IMR-90 (cell line): Measurements from ENCODE around the gene ATP8B4. TPM values are rescaled to one million over a fixed set of nuclear protein-coding genes. Genes with fewer than 3 reads are reported as not detected.

ENCODE experiments used
- ATAC-seq: fragments of 200-7000 bp; cut with Tn5 transposase; 2 replicates; pipeline ENCODE4 v1.9.1; 2020; ENCODE audit warnings: low read depth, mild to moderate bottlenecking, moderate library complexity
- BruUV-seq: library from RNA; stranded (reverse); fragments of 400-500 nt; replicated peaks from 2 replicates; lab custom pipeline; 2021; lab: Mats Ljungman, UMichigan
- CTCF ChIA-PET: fragments of 300-600 bp; formaldehyde crosslinking; extraction: SDS; loops from one replicate; lab custom pipeline; 2021; ENCODE audit warnings: antibody characterized with exemption; lab: Yijun Ruan, JAX
- POLR2A ChIA-PET: fragments of 300-600 bp; sonication (Branson Sonifier 250); formaldehyde crosslinking; loops from one replicate; lab custom pipeline; 2022; ENCODE audit warnings: antibody characterized with exemption; ENCODE audit not compliant: unreplicated experiment; lab: Charles Lee
- DNase-seq: peaks from one replicate; pipeline ENCODE4 v3.0.0; 2013
- H2AFZ ChIP-seq: replicated peaks from 2 replicates; pipeline ENCODE3; 2013; ENCODE audit warnings: low read length, mild to moderate bottlenecking; ENCODE audit not compliant: poor library complexity
- H2AK5ac ChIP-seq: 2 replicates; pipeline ENCODE4 v1.6.1; 2013; ENCODE audit warnings: low read depth, low read length, inconsistent platforms
- H2AK9ac ChIP-seq: replicated peaks from 2 replicates; pipeline ENCODE3; 2013; ENCODE audit warnings: mild to moderate bottlenecking, low read depth, low read length, moderate library complexity; ENCODE audit not compliant: poor library complexity
- H2BK120ac ChIP-seq: 2 replicates; pipeline ENCODE4 v1.6.1; 2013; ENCODE audit warnings: low read depth, low read length, inconsistent platforms
- H2BK15ac ChIP-seq: 3 replicates; pipeline ENCODE4 v1.6.1; 2013; ENCODE audit warnings: low read depth, low read length, inconsistent platforms
- H2BK20ac ChIP-seq: 2 replicates; pipeline ENCODE4 v1.6.1; 2013; ENCODE audit warnings: low read depth, mild to moderate bottlenecking, inconsistent platforms, low read length, moderate library complexity
- H2BK5ac ChIP-seq: 2 replicates; pipeline ENCODE4 v1.6.1; 2013; ENCODE audit warnings: mild to moderate bottlenecking, low read depth, low read length, inconsistent platforms; ENCODE audit not compliant: poor library complexity, severe bottlenecking
- H3K14ac ChIP-seq: replicated peaks from 2 replicates; pipeline ENCODE4 v1.6.1; 2013; ENCODE audit warnings: low read depth, low read length, inconsistent platforms
- H3K18ac ChIP-seq: 2 replicates; pipeline ENCODE4 v1.6.1; 2013; ENCODE audit warnings: low read depth, low read length, control low read depth
- H3K23ac ChIP-seq: 2 replicates; pipeline ENCODE4 v1.6.1; 2013; ENCODE audit warnings: low read depth, low read length, inconsistent platforms
- H3K27ac ChIP-seq: 2 replicates; pipeline ENCODE4 v1.5.1; 2013; ENCODE audit warnings: mild to moderate bottlenecking, control low read depth, low read length; ENCODE audit not compliant: insufficient read depth
- H3K27me3 ChIP-seq: 2 replicates; pipeline ENCODE4 v1.6.1; 2013; ENCODE audit warnings: low read length; ENCODE audit not compliant: control insufficient read depth, insufficient read depth
- H3K36me3 ChIP-seq: 2 replicates; pipeline ENCODE4 v1.6.1; 2013; ENCODE audit warnings: low read length, mixed read lengths; ENCODE audit not compliant: control insufficient read depth, insufficient read depth
- H3K4ac ChIP-seq: 2 replicates; pipeline ENCODE4 v1.6.1; 2013; ENCODE audit warnings: low read depth, low read length, inconsistent platforms
- H3K4me1 ChIP-seq: 2 replicates; pipeline ENCODE4 v1.6.1; 2013; ENCODE audit warnings: low read length, mixed read lengths; ENCODE audit not compliant: control insufficient read depth, insufficient read depth
- H3K4me2 ChIP-seq: 2 replicates; pipeline ENCODE4 v1.6.1; 2013; ENCODE audit warnings: low read depth, mild to moderate bottlenecking, control low read depth, low read length, moderate library complexity
- H3K4me3 ChIP-seq: 2 replicates; pipeline ENCODE4 v1.5.1; 2013; ENCODE audit warnings: low read depth, mild to moderate bottlenecking, control low read depth, low read length, moderate library complexity; ENCODE audit not compliant: insufficient read depth
- H3K56ac ChIP-seq: 2 replicates; pipeline ENCODE4 v1.6.1; 2013; ENCODE audit warnings: low read length, inconsistent platforms; ENCODE audit not compliant: insufficient read depth; ENCODE audit errors: extremely low read depth
- H3K79me1 ChIP-seq, 2 experiments: 2 replicates each; pipeline ENCODE4 v1.6.1; 2013; ENCODE audit warnings: low read length in 2 of 2, inconsistent platforms in 1 of 2, low read depth in 1 of 2
- H3K9ac ChIP-seq: 2 replicates; pipeline ENCODE4 v1.6.1; 2013; ENCODE audit warnings: low read depth, low read length, control low read depth
- H3K9me1 ChIP-seq: 2 replicates; pipeline ENCODE4 v1.6.1; 2013; ENCODE audit warnings: low read length, inconsistent platforms; ENCODE audit not compliant: insufficient read depth
- H3K9me3 ChIP-seq: 2 replicates; pipeline ENCODE4 v1.6.1; 2013; ENCODE audit warnings: low read length; ENCODE audit not compliant: control insufficient read depth, insufficient read depth
- H4K20me1 ChIP-seq: 2 replicates; pipeline ENCODE4 v1.6.1; 2013; ENCODE audit warnings: low read length, inconsistent platforms; ENCODE audit not compliant: insufficient read depth
- H4K5ac ChIP-seq: 2 replicates; pipeline ENCODE4 v1.6.1; 2013; ENCODE audit warnings: mild to moderate bottlenecking, low read depth, low read length, control low read depth
- H4K8ac ChIP-seq, 2 experiments: 2 replicates each; pipeline ENCODE4 v1.6.1; 2013; ENCODE audit warnings: low read depth in 2 of 2, low read length in 2 of 2, control low read depth in 1 of 2, inconsistent platforms in 1 of 2
- H4K91ac ChIP-seq: 2 replicates; pipeline ENCODE4 v1.6.1; 2013; ENCODE audit warnings: low read depth, low read length, inconsistent platforms; ENCODE audit not compliant: insufficient read depth
- BHLHE40 ChIP-seq: fragments of 150-350 bp; IDR thresholded peaks from 2 replicates; pipeline ENCODE4 v1.6.1; 2016; ENCODE audit warnings: mild to moderate bottlenecking, low read depth, low read length
- CHD1 ChIP-seq: IDR thresholded peaks from 2 replicates; pipeline ENCODE4 v1.6.1; 2012; ENCODE audit warnings: low read depth, low read length, improper control_type of control experiment
- FOS ChIP-seq: fragments of 150-350 bp; IDR thresholded peaks from 2 replicates; pipeline ENCODE4 v1.6.1; 2016; ENCODE audit warnings: low read depth, low read length
- MAFK ChIP-seq: IDR thresholded peaks from 2 replicates; pipeline ENCODE4 v1.6.1; 2012; ENCODE audit warnings: low read depth, low read length, improper control_type of control experiment
- MAZ ChIP-seq: IDR thresholded peaks from 2 replicates; pipeline ENCODE4 v1.6.1; 2012; ENCODE audit warnings: low read depth, mild to moderate bottlenecking, low read length, improper control_type of control experiment, moderate library complexity, borderline replicate concordance
- MXI1 ChIP-seq: IDR thresholded peaks from 2 replicates; pipeline ENCODE4 v1.6.1; 2012; ENCODE audit warnings: low read depth, mild to moderate bottlenecking, low read length, moderate library complexity, borderline replicate concordance
- NFE2L2 ChIP-seq: fragments of 150-350 bp; IDR thresholded peaks from 2 replicates; pipeline ENCODE4 v1.6.1; 2016; ENCODE audit warnings: low read depth, mild to moderate bottlenecking, low read length
- RCOR1 ChIP-seq: IDR thresholded peaks from 2 replicates; pipeline ENCODE4 v1.6.1; 2012; ENCODE audit warnings: mild to moderate bottlenecking, low read length, improper control_type of control experiment; ENCODE audit not compliant: insufficient replicate concordance
- SMC3 ChIP-seq: fragments of 150-350 bp; IDR thresholded peaks from 2 replicates; pipeline ENCODE4 v1.6.1; 2016; ENCODE audit warnings: low read depth, mild to moderate bottlenecking, antibody characterized with exemption, low read length, moderate library complexity
- WGBS, 2 experiments: methylation state at CpG; one replicate each; pipeline versions ENCODE4 v1.1.5 to v1.1.7; 2013; ENCODE audit warnings: missing lambda C conversion rate in 2 of 2; ENCODE audit not compliant: insufficient read length in 1 of 2; ENCODE audit errors: extremely low coverage in 2 of 2; 5-methylcytosine and 5-hydroxymethylcytosine counted together
- dilution Hi-C: fragments of 300-500 bp; cut with HindIII; formaldehyde crosslinking; loops from one replicate; pipeline ENCODE4 v1.14.3; 2018; ENCODE audit warnings: low sequenced_read_pairs; ENCODE audit not compliant: unreplicated experiment
- in situ Hi-C: fragments of 300-500 bp; cut with MboI; formaldehyde crosslinking; loops from 3 replicates; pipeline ENCODE4 v1.14.3; 2019; ENCODE audit warnings: low sequenced_read_pairs, inconsistent platforms, mixed read lengths
- intact Hi-C: fragments of 100-400 bp; cut with micrococcal nuclease; formaldehyde crosslinking; loops from 2 replicates; pipeline ENCODE4 v1.10.0; 2022
- polyA plus RNA-seq, 3 experiments: library from polyadenylated mRNA; depleted of rRNA; stranded (reverse); fragments of >200 nt; gene quantifications; 2 replicates each; pipeline ENCODE4 v1.2.3, GENCODE V29; 2012; ENCODE audit warnings: low replicate concordance in 1 of 3
- total RNA-seq: library from RNA; depleted of rRNA; stranded (reverse); fragments of >200 nt; gene quantifications from 2 replicates; pipeline ENCODE4 v1.2.3, GENCODE V29; 2012

Gene ATP8B4
- total and polyA plus RNA-seq, 2 of the 4 experiments (the other 2 are of a cell fraction), result 0.12 to 0.54 TPM

DNA sequence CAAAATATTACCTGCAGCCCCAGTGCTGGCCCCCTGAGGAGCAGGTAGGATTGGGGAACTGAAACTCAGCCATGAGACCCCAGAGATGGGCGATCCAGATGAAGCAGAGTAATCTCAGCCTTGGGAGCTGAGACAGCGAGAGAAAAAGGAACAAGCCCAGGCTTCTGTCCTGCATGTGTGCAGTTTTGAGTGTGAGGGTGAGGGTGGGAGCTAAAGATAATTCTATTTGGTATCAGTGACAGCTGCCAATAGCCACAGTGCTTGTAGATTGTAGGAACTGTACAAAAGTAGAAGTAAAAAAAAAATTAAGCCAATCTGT lies 5.9 kb downstream of the ATP8B4 start:
- CTCF ChIA-PET, result interaction anchor here (0.6 kb wide), 1 partner anchor 180 kb away, joined by 4 read pairs; no protein-coding TSS in a partner anchor
- in situ Hi-C loops, result no loop called here
- no peak for ATAC-seq

More for the DNA sequence above, 5.9 kb downstream of the ATP8B4 start:
- no peak overlapping the region for H4K8ac ChIP-seq
- H3K23ac ChIP-seq, result no peak overlapping the region
- H2AK9ac ChIP-seq, result no peak overlapping the region
- no TSS peak for BruUV-seq
- H3K4me3 ChIP-seq, result no peak overlapping the region
- dilution Hi-C loops (no loop called here), intact Hi-C loops (no loop called here)
- TF ChIP-seq RCOR1 (no peak), CHD1 (no peak), MXI1 (no peak), BHLHE40 (no peak), MAFK (no peak), SMC3 (no peak), MAZ (no peak), NFE2L2 (no peak), FOS (no peak)
- H3K56ac ChIP-seq, result no peak overlapping the region
- no peak overlapping the region for H3K14ac ChIP-seq
- H2BK20ac ChIP-seq, result no peak overlapping the region
- DNase-seq, result no peak
- H4K20me1 ChIP-seq, result no peaks in the 10 kb centered on the region
- no peaks in the 10 kb centered on the region for H3K9me3 ChIP-seq
- H2AFZ ChIP-seq, result no peak overlapping the region
- H3K36me3 ChIP-seq, result no peaks in the 10 kb centered on the region
- H2BK15ac ChIP-seq, result no peak overlapping the region
- H3K9ac ChIP-seq, result no peak overlapping the region
- no peak overlapping the region for H2BK120ac ChIP-seq
- no peak overlapping the region for H3K4ac ChIP-seq
- no peak overlapping the region for H4K5ac ChIP-seq
- no peaks in the 10 kb centered on the region for H3K27me3 ChIP-seq
- H3K27ac ChIP-seq, result no peak overlapping the region
- H3K4me2 ChIP-seq, result no peak overlapping the region
- no peak overlapping the region for H2AK5ac ChIP-seq
- H3K4me1 ChIP-seq, result no peaks in the 10 kb centered on the region
- no peak overlapping the region for H3K18ac ChIP-seq
- no peaks in the 10 kb centered on the region for H3K79me1 ChIP-seq
- no peaks in the 10 kb centered on the region for H3K9me1 ChIP-seq
- POLR2A ChIA-PET, result no interaction called here
- no peak overlapping the region for H4K91ac ChIP-seq
- H2BK5ac ChIP-seq, result no peak overlapping the region
- WGBS, 2 experiments, result 94% methylated on average over 2 of the region's 2 CpGs; no CpG with 5 or more reads in 1 of the 2 experiments
